GF-D8 (cell line): ENCODE results near the gene WDR62.
"Not testable (repeated sequence)": the region's sequence is repeated elsewhere in the genome, so short reads cannot be mapped to it uniquely, and the experiment has no call there.

Source experiments
- DNase-seq: peaks from one replicate; lab custom pipeline; 2025; lab: John Stamatoyannopoulos, UW

The WDR62 gene

GRCh38 chr19:36112678-36113077, 58.0 kb downstream of the WDR62 start:
- no peak for DNase-seq

- DNase-seq = no peak
Measured at GRCh38 chr19:36113425-36113824, 58.7 kb downstream of the WDR62 start.

GRCh38 chr19:36113894-36114720, 59.4 kb downstream of the WDR62 start:
- no peak for DNase-seq

GRCh38 chr19:36114721-36115452, 60.2 kb downstream of the WDR62 start, which contains the start of gene POLR2I:
POLR2I (minus strand) TSS chr19:36114875; CDS start chr19:36114856, 19 bp downstream.
- DNase-seq = peak; percentile 99

GRCh38 chr19:36115453-36116343, 61.0 kb downstream of the WDR62 start, which contains the start of gene TBCB:
TBCB (plus strand) TSS chr19:36115468; CDS start chr19:36115561, 93 bp downstream.
- peak; percentile 22 for DNase-seq

DNA sequence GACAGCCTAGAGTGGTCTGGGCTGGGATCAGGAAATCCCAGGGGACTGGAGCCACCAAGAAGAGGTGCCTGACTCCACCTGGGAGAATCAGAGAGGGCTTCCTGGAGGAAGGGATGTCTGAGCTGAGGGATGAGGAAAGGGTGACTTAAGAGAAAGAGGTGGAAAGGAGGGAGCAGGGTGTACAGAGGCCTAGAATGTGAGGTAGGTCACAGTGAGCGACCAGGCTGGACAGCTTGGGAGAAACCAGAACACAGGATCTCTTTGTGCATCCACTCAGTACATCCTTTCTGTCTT, 61.6 kb downstream of the WDR62 start:
- no peak for DNase-seq

DNA sequence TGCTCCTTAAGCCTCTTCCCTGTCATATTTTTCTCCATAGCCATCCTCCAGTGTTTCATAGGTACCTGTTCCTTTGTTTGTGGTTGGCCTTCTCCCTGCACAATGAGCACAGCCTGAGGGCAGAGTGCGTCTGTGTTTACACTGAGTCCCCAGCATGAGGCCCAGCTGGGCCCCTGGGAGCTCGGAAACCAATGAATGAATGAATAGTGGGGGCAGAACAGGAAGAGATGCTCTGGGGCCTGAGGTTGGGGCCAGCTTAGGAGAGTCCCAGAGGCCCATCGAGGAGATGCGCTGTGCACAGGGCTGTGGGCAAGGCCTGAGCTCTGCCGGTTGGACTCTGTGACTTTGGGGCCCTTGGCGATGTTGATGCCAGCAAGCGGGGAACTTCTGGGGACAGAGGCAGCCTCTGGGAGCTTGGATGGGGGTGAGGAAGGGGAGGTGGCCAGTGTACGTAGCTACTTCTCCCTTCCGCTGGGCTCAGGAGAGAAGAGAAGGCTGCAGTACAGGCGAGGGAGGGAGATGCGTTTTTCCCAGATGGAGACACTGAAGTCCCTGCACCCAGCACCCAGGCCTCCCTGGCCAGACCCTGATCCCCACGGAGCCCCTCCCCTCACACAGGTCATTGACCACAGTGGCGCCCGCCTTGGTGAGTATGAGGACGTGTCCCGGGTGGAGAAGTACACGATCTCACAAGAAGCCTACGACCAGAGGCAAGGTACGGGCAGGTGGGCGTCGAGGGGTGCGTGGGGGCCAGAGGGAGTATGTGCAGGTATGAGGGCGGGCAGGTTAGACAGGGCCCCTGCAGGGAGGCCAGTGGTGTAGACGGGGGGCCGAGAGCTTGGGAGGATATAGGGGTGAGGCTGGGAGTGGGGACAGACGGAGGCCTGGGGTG, 65.6 kb downstream of the WDR62 start:
- no peak for DNase-seq

- DNase-seq = no peak
Measured at GRCh38 chr19:36120984-36121358, 66.3 kb downstream of the WDR62 start.

GRCh38 chr19:36121486-36122124, 66.9 kb downstream of the WDR62 start:
- DNase-seq = no peak

- DNase-seq = no peak
Measured at GRCh38 chr19:36125557-36125956, 70.9 kb downstream of the WDR62 start.

GRCh38 chr19:36128392-36128736, 73.7 kb downstream of the WDR62 start:
- peak; percentile 64 for DNase-seq

- peak; percentile 57 for DNase-seq
Measured at GRCh38 chr19:36131221-36131620, 76.5 kb downstream of the WDR62 start.

DNA sequence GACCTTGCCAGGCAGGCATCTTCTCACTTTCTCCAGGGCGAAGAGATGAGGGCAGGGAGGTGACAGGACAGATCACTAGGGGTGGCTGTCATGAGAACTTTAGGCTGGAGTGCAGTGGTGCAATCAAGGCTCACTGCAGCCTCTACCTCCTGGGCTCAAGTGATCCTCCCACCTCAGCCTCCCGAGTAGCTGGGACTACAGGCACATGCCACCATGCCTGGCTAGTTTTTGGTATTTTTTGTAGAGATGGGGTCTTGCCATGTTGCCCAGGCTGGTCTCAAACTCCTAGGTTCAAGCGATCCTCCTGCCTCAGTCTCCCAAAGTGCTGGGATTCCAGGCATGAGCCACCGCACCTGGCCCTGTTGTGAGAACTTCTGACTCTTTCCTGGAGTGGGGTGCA, 80.2 kb downstream of the WDR62 start:
- not testable (repeated sequence) for DNase-seq

GRCh38 chr19:36136964-36137686, 82.4 kb downstream of the WDR62 start:
- no peak for DNase-seq

GRCh38 chr19:36139120-36139472, 84.4 kb downstream of the WDR62 start:
- no peak for DNase-seq

- peak; percentile 80 for DNase-seq
Measured at GRCh38 chr19:36139473-36140303, 85.0 kb downstream of the WDR62 start, which contains the start of gene CAPNS1. CAPNS1 (plus strand) TSS chr19:36140066; CDS start chr19:36141012, 946 bp downstream.

- peak; percentile 8 for DNase-seq
Measured at GRCh38 chr19:36140304-36141038, 85.8 kb downstream of the WDR62 start.
